Measurements from ENCODE around the gene CMTM3.
"Not testable (repeated sequence)": the region's sequence is repeated elsewhere in the genome, so short reads cannot be mapped to it uniquely, and the experiment has no call there.

Gene CMTM3

GRCh38 chr16:66623755-66624154, 19.3 kb downstream of the CMTM3 start:
- no peak overlapping the region for H3K4me3 ChIP-seq
- no peak for TF ChIP-seq CTCF (IDR thresholded peaks at IDR 0.05)
- no peak for DNase-seq (ENCODE audit: low spot score)
- no peak overlapping the region for H3K27ac ChIP-seq

- peak; percentile 21 for DNase-seq (ENCODE audit: low spot score)
- not testable (repeated sequence) for H3K27ac ChIP-seq
Observed at GRCh38 chr16:66627611-66628378, 23.3 kb downstream of the CMTM3 start.

GRCh38 chr16:66629856-66630255, 25.4 kb downstream of the CMTM3 start:
- H3K27ac ChIP-seq, result no peak overlapping the region
- H3K4me3 ChIP-seq, result no peak overlapping the region
- DNase-seq (ENCODE audit: low spot score), result peak; percentile 50
- TF ChIP-seq CTCF (IDR thresholded peaks at IDR 0.05), result no peak

More at GRCh38 chr16:66627611-66628378, 23.3 kb downstream of the CMTM3 start:
- H3K4me3 ChIP-seq, result not testable (repeated sequence)

- H3K27ac ChIP-seq; DNase-seq (ENCODE audit: low spot score); H3K4me3 ChIP-seq: not testable (repeated sequence)
Observed at GRCh38 chr16:66630561-66631260, 26.2 kb downstream of the CMTM3 start.

GRCh38 chr16:66631558-66631957, 27.1 kb downstream of the CMTM3 start:
- not testable (repeated sequence) for DNase-seq (ENCODE audit: low spot score); H3K27ac ChIP-seq; H3K4me3 ChIP-seq

- no peak overlapping the region for H3K4me3 ChIP-seq
- no peak for DNase-seq (ENCODE audit: low spot score)
- no peak for TF ChIP-seq CTCF (IDR thresholded peaks at IDR 0.05)
- H3K27ac ChIP-seq, result no peak overlapping the region
Observed at GRCh38 chr16:66634527-66635196, 30.2 kb downstream of the CMTM3 start.

GRCh38 chr16:66635406-66635805, 30.9 kb downstream of the CMTM3 start:
- Histone ChIP-seq H3K4me3 (no peak overlapping the region), H3K27ac (no peak overlapping the region)
- no peak for TF ChIP-seq CTCF (IDR thresholded peaks at IDR 0.05)
- no peak for DNase-seq (ENCODE audit: low spot score)

GRCh38 chr16:66636199-66636598, 31.7 kb downstream of the CMTM3 start:
- no peak overlapping the region for H3K27ac ChIP-seq

More at GRCh38 chr16:66636199-66636598, 31.7 kb downstream of the CMTM3 start:
- no peak for TF ChIP-seq CTCF (IDR thresholded peaks at IDR 0.05)
- no peak for DNase-seq (ENCODE audit: low spot score)
- H3K4me3 ChIP-seq, result no peak overlapping the region

Measured in coronary artery (tissue), 2 donors.